ENCODE results near the gene EPB42.
A peak's percentile ranks its signal among the peaks of the same experiment; 100 is the strongest.
"Not testable (repeated sequence)": the region's sequence is repeated elsewhere in the genome, so short reads cannot be mapped to it uniquely, and the experiment has no call there.

Gene EPB42

GRCh38 chr15:43199945-43200488, 20.8 kb downstream of the EPB42 start:
- no peak for DNase-seq (ENCODE audit: low read depth in 2 of 2)
- no peak for TF ChIP-seq CTCF (IDR thresholded peaks at IDR 0.05; ENCODE audit: low read depth, low read length)
- H3K4me3 ChIP-seq (replicated peaks in 1 of 2; ENCODE audit: low read depth in 2 of 2, low read length in 2 of 2), result no peak overlapping the region

- no peak for TF ChIP-seq CTCF (IDR thresholded peaks at IDR 0.05; ENCODE audit: low read depth, low read length)
- no peak for DNase-seq (ENCODE audit: low read depth in 2 of 2)
- H3K4me3 ChIP-seq (replicated peaks in 1 of 2; ENCODE audit: low read depth in 2 of 2, low read length in 2 of 2), result no peak overlapping the region
Measured at GRCh38 chr15:43198992-43199391, 21.8 kb downstream of the EPB42 start.

- not testable (repeated sequence) for DNase-seq (ENCODE audit: low read depth in 2 of 2); H3K4me3 ChIP-seq (replicated peaks in 1 of 2; ENCODE audit: low read depth in 2 of 2, low read length in 2 of 2)
Measured at GRCh38 chr15:43198556-43198955, 22.3 kb downstream of the EPB42 start.

- DNase-seq (ENCODE audit: low read depth in 2 of 2); H3K4me3 ChIP-seq (replicated peaks in 1 of 2; ENCODE audit: low read depth in 2 of 2, low read length in 2 of 2): not testable (repeated sequence)
Measured at GRCh38 chr15:43197773-43198172, 23.0 kb downstream of the EPB42 start.

- no peak for DNase-seq (ENCODE audit: low read depth in 2 of 2)
- H3K4me3 ChIP-seq (replicated peaks in 1 of 2; ENCODE audit: low read depth in 2 of 2, low read length in 2 of 2), result no peak overlapping the region
- no peak for TF ChIP-seq CTCF (IDR thresholded peaks at IDR 0.05; ENCODE audit: low read depth, low read length)
Measured at GRCh38 chr15:43196760-43197548, 23.9 kb downstream of the EPB42 start.

GRCh38 chr15:43194795-43195194, 26.0 kb downstream of the EPB42 start:
- TF ChIP-seq CTCF (IDR thresholded peaks at IDR 0.05; ENCODE audit: low read depth, low read length), result no peak
- peak in 1 of 2 donors; percentile 20 for DNase-seq (ENCODE audit: low read depth in 2 of 2)
- H3K4me3 ChIP-seq (replicated peaks in 1 of 2; ENCODE audit: low read depth in 2 of 2, low read length in 2 of 2), result no peak overlapping the region

- no peak for TF ChIP-seq CTCF (IDR thresholded peaks at IDR 0.05; ENCODE audit: low read depth, low read length)
- DNase-seq (ENCODE audit: low read depth in 2 of 2), result no peak
- no peak overlapping the region for H3K4me3 ChIP-seq (replicated peaks in 1 of 2; ENCODE audit: low read depth in 2 of 2, low read length in 2 of 2)
Measured at GRCh38 chr15:43193710-43194109, 27.1 kb downstream of the EPB42 start.

- no peak for TF ChIP-seq CTCF (IDR thresholded peaks at IDR 0.05; ENCODE audit: low read depth, low read length)
- DNase-seq (ENCODE audit: low read depth in 2 of 2), result peak; percentile 24 to 43
- H3K4me3 ChIP-seq (replicated peaks in 1 of 2; ENCODE audit: low read depth in 2 of 2, low read length in 2 of 2), result no peak overlapping the region
Measured at GRCh38 chr15:43190178-43190577, 30.6 kb downstream of the EPB42 start.

Measured in cardiac fibroblast (primary cell).